HG03175 (cell line): Measurements from ENCODE around the gene TXNDC5.
A peak's percentile ranks its signal among the peaks of the same experiment; 100 is the strongest.

Experiments used
- ATAC-seq: cut with Tn5 transposase; IDR thresholded peaks from one replicate; pipeline ENCODE4 v1.9.1; 2021; ENCODE audit warnings: mild to moderate bottlenecking, moderate library complexity; ENCODE audit not compliant: unreplicated experiment

Gene TXNDC5

DNA sequence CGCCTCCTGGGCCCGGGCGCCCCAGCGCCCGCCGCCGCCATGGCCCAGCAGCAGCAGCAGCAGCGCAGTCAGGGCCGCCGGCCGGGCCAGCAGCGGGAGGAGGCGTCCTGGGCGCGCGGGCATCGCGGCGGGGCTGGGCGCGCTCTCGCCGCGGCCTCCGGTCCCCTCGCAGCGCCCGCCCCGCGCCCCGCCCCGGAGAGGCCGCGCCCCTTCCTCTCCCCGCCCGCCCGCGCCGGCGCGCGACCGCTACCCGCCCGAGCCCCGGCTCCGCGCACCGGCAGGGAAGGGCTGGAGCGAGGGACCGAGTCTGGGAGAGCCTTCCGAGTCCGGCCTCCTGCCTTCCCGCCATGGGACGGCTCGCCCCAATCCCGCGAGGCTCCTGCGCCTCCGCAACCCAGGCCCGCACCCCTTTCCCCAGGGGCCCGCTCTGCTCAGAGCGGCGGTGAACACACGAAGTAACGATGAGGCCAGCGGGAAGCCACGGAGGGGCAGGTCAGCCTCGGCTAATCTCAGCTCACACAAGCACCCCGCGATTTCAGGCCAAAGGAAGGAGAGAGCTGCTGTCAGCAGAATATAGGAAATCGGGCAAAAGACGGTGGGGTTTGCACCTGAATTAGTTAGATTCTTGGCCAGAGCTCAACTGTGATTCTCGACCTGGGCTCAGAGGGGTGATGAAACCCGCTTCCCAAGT lies at the start of gene TXNDC5:
TSS of gene TXNDC5 (minus strand) at position 135 of the 691 bp plus-strand sequence. CDS start at position 123, 12 bp downstream.
- ATAC-seq: peak; percentile 61

- no peak for ATAC-seq
Measured at GRCh38 chr6:7960141-7960540, 49.6 kb upstream of the TXNDC5 start.

DNA sequence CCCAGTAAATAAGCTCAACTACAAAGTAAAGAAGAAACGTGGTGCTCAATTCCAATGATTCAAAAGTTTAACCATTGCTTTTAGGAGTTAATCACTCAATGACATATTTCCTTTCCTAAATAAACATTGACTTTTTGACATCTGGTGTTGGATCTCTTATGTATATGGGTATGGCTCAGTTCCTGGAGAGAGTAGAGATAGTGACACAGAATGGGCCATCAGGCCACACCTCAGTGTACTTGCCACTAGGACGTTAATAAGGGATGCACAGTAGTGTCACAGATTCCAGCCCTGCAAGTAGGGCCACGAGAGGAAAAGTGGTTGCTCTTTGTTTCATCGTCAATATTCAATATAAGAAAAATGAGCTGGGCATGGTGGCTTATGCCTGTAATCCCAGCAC lies 48.9 kb upstream of the TXNDC5 start:
- no peak for ATAC-seq

DNA sequence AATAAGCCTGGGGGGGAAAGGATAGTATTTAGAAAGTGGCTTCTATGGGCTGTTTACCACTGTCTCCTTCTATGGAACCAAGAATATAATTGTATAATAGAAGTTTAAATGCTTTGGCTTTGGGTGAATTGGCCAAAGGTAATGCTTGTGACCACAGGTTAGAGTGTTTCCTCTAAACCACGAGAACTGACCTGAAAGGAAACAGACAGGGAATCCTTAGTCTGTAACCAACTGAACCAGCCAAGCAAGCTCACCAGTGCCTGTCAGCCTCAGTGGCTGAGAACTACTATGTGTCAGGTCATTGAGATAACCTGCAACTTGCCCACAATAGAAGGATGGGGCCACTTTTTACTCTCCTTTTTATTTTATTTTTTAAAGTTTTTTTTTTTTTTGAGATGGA lies 47.9 kb upstream of the TXNDC5 start:
- ATAC-seq: no peak

DNA sequence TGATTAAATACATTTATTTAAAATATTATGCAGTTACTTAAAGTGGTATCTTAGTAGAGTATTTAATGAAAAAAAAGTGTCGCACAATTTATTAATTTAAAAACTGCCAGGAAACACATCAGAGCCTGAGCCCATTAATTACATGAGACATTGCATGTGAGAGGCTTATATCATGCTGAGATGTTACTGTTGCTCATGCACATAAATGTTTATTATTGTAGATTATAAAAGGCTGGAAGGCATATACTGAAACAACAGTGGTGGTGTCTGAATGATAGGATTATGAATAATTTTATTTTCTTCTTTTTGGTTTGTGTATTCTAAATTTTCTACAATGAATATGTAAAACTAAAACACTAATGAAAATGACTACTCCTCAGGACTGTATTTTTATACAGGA lies 45.7 kb upstream of the TXNDC5 start:
- no peak for ATAC-seq

GRCh38 chr6:7954477-7955200 lies 44.1 kb upstream of the TXNDC5 start:
- no peak for ATAC-seq

DNA sequence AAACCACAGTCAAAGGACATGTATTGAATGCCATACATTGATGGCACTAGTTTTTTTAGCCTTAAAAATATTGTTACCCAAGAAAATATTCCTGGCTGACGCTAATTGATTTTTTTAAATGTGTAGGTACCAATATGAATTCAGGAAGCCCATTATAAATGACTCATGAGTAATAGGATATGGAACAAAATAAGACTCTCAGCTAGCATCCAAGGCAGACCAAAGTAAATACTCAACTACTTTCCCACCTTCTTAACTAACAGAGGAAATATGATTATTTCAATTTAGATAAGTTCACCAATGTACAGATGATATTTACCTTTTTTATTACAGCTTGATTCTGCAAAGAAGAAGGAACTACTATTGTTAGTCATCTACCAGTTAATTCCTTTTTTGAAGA lies 43.2 kb upstream of the TXNDC5 start:
- ATAC-seq: no peak

DNA sequence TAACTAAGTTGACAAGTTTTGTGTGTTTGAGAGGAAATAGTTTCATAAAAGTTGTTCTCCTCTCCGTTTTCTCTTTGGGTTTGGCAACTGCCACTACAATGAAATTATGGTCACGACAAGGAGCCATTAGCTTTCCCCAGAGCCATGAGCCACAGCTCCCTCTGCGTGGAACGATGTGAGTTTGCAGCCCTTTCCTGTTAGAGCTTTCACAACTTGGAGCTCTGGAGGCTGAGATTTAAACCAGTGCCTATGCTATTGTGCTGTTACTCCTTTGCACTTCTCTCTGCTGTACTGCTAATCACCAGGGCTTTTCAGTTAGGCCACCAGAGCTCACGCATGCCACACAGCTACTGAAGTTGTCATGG lies 29.3 kb upstream of the TXNDC5 start:
- peak; percentile 23 for ATAC-seq

- peak; percentile 67 for ATAC-seq
Measured at GRCh38 chr6:7939184-7939863, 28.7 kb upstream of the TXNDC5 start.

DNA sequence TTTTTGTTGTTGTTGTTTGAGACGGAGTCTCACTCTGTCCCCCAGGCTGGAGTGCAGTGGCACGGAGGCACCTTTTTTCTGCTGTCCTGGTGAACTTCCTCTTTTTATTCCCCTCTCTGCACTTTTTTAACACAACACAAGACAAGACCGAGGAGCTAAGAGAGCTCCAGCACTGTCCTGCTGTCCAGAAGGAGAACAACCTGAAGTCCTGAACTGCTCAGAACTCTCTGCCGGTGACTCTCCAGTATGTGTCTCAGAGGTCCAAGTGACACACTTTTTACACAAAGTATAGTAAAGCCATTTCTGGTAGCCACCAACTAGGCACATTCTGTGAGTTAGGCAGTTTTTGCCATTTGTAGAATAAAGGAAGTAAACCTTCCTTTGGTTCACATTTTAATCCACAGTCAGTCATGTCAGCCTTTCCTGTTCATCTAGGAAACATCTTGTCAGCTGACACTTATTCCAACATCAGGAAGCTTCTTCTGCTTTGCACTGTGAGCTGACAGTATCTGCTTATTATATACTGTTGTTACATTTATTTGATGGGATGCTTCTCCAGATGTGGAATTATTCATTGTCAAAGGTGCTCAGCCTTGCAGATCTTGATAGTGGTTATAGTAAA lies 28.1 kb upstream of the TXNDC5 start:
- peak; percentile 42 for ATAC-seq

DNA sequence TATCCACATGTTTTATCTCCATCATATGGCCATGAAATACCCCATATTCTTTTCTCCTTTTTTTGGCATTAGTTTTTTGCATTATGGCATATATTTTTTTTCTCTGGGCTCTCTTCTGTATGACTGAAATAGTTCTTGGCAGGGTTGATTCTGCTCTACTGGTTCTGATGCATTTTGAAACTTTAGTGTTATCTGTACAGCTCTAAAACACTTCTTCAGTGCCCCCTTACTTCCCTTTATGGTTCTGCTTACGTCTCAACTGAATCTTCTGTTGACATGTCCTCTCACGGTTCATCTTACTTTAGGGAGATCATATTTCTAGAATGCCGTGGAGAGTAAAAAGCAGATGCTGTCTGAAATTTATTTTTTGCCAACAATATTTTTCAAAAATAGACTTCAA lies 23.2 kb upstream of the TXNDC5 start:
- peak; percentile 90 for ATAC-seq

DNA sequence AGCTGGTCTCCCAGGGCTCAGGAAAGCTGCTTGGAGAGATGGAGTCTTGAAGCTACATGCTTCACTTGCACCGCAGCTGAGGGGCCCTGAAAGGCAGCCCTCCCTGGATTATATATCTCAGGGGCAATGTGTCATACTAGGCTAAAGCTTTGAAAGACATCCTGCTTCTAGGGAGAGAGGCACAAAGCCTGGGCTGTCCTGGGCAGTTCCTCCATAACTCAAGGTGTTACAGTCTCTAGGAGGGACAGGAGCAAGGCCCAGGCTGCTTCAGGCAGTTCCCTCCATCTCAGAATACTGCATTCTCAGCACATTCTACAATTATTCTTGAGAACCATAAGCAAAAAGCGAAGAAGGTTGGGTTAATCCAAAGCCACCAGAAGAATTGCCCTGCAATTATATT lies 22.0 kb upstream of the TXNDC5 start:
- no peak for ATAC-seq

GRCh38 chr6:7924867-7925266 lies 14.3 kb upstream of the TXNDC5 start:
- ATAC-seq: no peak

DNA sequence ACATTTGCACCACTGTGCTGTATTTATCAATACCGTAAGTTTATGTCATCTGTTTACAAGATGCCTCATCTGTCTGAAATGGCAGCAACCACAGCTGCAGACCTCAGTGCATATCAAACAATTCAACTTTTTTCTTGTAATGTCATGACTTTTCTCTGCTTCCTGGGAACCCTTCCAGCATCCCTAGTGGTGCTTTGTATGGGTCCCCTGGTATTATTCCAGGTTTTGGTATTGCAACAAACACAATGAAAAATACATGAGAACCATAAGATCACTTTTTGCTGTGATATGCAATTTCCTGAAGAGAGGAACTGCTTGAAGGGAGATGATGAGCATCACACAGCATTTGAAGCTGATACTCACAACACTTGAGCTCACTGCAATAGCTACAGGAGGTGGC lies 12.0 kb upstream of the TXNDC5 start:
- no peak for ATAC-seq

- ATAC-seq: no peak
Measured at GRCh38 chr6:7921632-7922092, 11.1 kb upstream of the TXNDC5 start.

GRCh38 chr6:7921046-7921445 lies 10.5 kb upstream of the TXNDC5 start:
- no peak for ATAC-seq

- no peak for ATAC-seq
Measured at GRCh38 chr6:7920425-7920824, 9.8 kb upstream of the TXNDC5 start.

DNA sequence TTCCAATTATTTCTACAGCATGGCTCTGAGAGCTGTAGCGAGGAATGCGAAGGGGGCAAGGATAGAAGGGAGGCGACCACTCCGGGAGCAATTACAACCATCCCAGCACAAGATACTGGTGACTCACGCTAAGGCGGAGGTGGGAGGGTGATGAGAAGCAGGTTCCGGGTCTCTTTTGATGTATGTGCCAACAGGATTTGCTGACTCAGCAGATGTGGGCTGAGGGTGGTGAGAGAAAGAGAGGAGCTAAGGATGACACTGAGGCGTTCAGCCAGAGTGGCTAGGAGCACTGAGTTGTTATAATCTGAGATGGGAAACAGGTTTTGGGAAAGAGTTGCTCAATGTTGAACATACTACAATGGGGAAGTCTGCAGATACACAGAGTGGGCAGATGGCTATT lies 9.3 kb upstream of the TXNDC5 start:
- no peak for ATAC-seq

DNA sequence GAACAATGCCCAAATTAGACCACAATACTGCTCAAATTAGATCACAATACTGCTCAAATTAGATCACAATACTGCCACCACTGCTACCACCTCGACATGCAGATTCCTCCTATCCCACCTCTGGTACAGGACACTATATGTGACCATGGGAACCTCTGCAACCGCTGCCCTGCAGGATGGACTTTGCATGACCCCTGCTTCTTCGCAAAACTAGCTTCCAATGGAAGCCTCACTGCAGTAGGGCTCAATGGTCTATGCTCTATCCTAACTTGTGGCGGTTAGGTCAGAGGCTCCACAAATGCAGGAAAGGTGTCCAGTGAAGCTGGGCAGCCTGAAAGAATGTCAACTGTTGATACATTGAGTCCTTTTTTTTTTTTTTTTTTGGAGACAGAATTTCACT lies 7.8 kb upstream of the TXNDC5 start:
- ATAC-seq: no peak

GRCh38 chr6:7917729-7918128 lies 7.1 kb upstream of the TXNDC5 start:
- no peak for ATAC-seq

- ATAC-seq: peak; percentile 85
Measured at GRCh38 chr6:7916959-7917358, 6.4 kb upstream of the TXNDC5 start.
